C4-2B (cell line): ENCODE measurements around the gene RPS14.

Experiments used
- H3K27ac ChIP-seq: fragments of 450-650 bp; 2 replicates; pipeline ENCODE4 v1.5.1; 2017
- CTCF ChIP-seq: fragments of 450-650 bp; conservative IDR thresholded peaks from 2 replicates; pipeline ENCODE4 v1.5.1; 2017; ENCODE audit warnings: mild to moderate bottlenecking
- ZFX ChIP-seq: fragments of 450-650 bp; IDR thresholded peaks from 2 replicates; pipeline ENCODE4 v1.6.1; 2017

RPS14 gene

GRCh38 chr5:150487199-150488061 is 37.9 kb upstream of the RPS14 start:
- TF ChIP-seq ZFX, result no peak
- TF ChIP-seq CTCF, result no peak
- peak overlapping the region; percentile 99 for H3K27ac ChIP-seq

GRCh38 chr5:150486402-150487198 is 37.1 kb upstream of the RPS14 start:
- peak overlapping the region; percentile 99 for H3K27ac ChIP-seq
- TF ChIP-seq CTCF (no peak), ZFX (peak; percentile 98)

- H3K27ac ChIP-seq, result peak overlapping the region; percentile 99
Observed at GRCh38 chr5:150485693-150486401, 36.3 kb upstream of the RPS14 start.

GRCh38 chr5:150484964-150485692 is 35.6 kb upstream of the RPS14 start:
- peak overlapping the region; percentile 99 for H3K27ac ChIP-seq
- TF ChIP-seq ZFX (no peak), CTCF (no peak)

More at GRCh38 chr5:150485693-150486401, 36.3 kb upstream of the RPS14 start:
- no peak for TF ChIP-seq ZFX
- no peak for TF ChIP-seq CTCF

- TF ChIP-seq ZFX (no peak), CTCF (no peak)
- no peak overlapping the region for H3K27ac ChIP-seq
Observed at GRCh38 chr5:150481972-150482406, 32.5 kb upstream of the RPS14 start.

GRCh38 chr5:150481708-150481965 is 32.1 kb upstream of the RPS14 start:
- TF ChIP-seq ZFX (no peak), CTCF (no peak)
- H3K27ac ChIP-seq, result no peak overlapping the region
